Left ventricle myocardium superior (tissue), 1 donor: ENCODE measurements around the gene AVPI1. TPM values are rescaled to one million over a fixed set of nuclear protein-coding genes. Genes with fewer than 3 reads are reported as not detected.

Source experiments
- ATAC-seq: fragments of 200-7000 bp; cut with Tn5 transposase; one replicate; pipeline ENCODE4 v1.9.1; 2020; ENCODE audit warnings: mild to moderate bottlenecking, moderate library complexity
- DNase-seq: peaks from one replicate; pipeline ENCODE4 v3.0.0-alpha.2; 2020
- intact Hi-C: fragments of 100-400 bp; cut with micrococcal nuclease; formaldehyde crosslinking; loops from one replicate; pipeline ENCODE4 v1.11.0; 2022
- long read RNA-seq: library from polyadenylated mRNA; unstranded; transcript quantifications from one replicate; pipeline ENCODE4 v2.0.0, GENCODE V29; 2021
- total RNA-seq: library from RNA; stranded (reverse); fragmentation: NEBNext Ultra II Directional; extraction: Animal tissue kit (Norgen Biotek cat#: 25700); gene quantifications from one replicate; pipeline ENCODE4 v1.2.1, GENCODE V29; 2021
- donor health status: DM: no; HTN: yes; CAD: no; lungs with severe emphysema.

AVPI1 gene, protein sequence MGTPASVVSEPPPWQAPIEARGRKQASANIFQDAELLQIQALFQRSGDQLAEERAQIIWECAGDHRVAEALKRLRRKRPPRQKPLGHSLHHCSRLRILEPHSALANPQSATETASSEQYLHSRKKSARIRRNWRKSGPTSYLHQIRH
- 8.9 TPM for total RNA-seq
- long read RNA-seq, transcript AVPI1-201 (3 exons, 1,457 nt): major isoform, 14 of 20 reads
- long read RNA-seq, partial matches to known transcripts: 5 of 20 reads
- long read RNA-seq, other reads (novel, unspliced or antisense): 1 of 20 reads

DNA sequence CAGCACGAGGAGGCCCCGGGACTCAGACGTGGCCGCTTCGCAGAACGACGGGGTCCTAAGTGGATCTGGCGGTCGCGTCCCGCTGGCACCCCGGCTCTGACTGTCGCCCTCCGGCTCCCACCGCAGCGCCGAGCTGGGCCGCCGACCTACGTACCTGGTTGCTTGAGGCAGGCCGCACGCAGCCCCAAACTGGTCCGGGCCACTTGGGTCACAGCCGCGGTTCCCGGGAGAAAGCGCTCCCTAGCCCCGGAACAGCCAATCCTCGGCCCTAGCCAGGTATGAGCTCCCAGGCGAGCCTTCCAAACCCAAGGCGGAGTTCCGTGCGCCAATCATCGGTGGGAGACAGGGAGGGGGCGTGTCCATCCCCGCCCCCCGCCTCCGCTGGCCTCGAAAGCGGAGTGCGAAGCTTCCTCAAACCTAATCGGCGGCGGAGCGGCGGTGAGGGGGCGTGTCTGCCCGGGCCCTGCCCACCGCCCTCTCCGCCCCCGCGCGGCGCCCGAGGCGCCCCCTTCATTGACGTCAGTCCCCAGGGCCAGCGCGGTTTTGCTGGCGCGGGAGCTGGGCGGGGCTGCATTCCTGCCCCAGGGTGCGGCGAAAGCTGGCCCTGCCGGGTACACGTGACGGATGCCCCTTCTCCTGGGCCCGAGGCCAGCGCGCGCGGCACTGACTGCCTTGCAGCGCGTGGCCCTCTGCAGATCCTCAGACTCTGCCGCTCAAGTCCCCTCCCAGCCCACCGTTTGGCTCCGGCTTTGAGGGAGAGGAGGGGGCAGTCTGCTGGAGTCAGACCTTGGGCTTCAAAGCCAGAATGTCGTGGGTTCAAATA is at the start of gene AVPI1:
AVPI1 (minus strand) TSS at position 280 of the 823 bp plus-strand sequence. CDS start 7,336 bp downstream, outside the sequence.
- ATAC-seq (peak; percentile 95), DNase-seq (peak; percentile 99)
- intact Hi-C loops: no loop called here

DNA sequence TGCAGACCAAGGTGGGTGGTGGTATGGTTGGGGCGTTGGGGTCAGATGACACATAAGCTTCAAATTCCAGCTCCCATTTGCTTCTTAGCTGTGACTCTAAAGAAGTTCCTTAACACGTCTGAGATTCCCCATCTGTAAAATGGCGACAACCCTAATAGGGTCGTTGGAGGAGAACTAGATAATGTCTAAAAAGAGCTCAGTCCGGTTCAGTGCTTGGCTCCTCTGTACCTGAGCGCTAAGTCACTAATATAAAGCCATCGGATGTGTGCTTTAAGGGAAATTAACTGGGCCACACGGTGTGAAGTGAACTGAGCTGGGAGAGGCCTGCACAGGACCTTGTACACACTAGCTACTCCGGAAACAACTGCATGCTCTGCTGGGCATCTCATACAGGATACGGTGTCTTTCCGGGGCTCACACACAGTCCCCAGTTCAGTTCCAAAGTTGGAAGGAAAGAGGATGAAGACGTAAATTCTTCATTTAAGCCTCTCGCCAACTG is 49.4 kb upstream of the AVPI1 start:
- intact Hi-C loops: no loop called here
- DNase-seq: no peak
- ATAC-seq: peak; percentile 25

DNA sequence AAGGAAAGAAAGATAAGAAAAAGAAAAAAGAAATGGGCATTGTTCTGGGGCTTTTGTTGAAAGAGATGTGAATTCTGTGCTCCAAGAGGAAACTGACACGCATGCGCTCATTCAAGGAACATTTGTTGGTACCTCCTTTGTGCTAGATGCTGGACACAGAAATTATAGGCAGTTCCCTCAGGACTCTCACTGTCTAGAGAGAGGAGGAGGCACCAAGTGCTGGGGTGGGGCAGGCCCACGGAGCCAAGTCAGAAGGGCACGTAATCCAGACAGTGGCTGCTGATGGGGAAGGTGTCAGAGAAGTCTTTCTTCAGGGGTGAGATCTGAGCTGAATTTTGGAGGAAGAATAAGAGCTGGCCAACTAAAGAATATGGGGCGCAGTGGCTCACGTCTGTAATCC is 47.0 kb upstream of the AVPI1 start:
- intact Hi-C loops: no loop called here
- ATAC-seq (no peak), DNase-seq (no peak)

DNA sequence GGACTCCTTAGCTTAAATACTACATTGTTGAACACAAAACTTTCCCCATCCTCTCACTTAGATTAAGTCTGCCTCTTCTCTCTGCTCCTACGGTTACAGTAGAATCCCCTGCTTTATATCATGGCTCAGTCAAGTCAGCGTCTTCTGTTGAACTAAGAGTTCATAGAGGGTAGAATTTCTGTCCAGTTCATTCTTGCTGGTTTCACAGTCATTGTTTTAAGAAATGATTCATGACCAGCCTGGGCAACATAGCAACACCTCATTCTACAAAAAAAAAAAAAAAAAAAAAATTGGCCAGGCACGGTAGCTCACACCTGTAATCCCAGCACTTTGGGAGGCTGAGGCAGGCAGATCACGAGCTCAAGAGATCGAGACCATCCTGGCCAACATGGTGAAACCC is 46.2 kb upstream of the AVPI1 start:
- ATAC-seq (no peak), DNase-seq (no peak)
- intact Hi-C loops: no loop called here

DNA sequence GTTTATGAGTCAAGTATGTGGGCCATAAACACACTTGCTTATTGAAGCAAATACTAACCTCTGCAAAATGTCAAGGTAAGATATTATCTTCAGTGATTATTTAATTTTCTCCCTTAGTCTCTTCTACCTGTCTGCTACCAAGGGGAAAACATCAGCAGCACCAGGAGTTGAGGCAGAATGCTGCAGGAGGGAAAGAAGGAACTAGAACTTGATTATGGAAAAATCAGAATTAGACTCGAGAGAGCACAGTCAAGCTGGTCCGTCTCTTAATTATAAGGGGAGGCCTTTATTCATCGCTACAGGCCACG is 45.0 kb upstream of the AVPI1 start:
- ATAC-seq (no peak), DNase-seq (no peak)
- intact Hi-C loops: no loop called here

DNA sequence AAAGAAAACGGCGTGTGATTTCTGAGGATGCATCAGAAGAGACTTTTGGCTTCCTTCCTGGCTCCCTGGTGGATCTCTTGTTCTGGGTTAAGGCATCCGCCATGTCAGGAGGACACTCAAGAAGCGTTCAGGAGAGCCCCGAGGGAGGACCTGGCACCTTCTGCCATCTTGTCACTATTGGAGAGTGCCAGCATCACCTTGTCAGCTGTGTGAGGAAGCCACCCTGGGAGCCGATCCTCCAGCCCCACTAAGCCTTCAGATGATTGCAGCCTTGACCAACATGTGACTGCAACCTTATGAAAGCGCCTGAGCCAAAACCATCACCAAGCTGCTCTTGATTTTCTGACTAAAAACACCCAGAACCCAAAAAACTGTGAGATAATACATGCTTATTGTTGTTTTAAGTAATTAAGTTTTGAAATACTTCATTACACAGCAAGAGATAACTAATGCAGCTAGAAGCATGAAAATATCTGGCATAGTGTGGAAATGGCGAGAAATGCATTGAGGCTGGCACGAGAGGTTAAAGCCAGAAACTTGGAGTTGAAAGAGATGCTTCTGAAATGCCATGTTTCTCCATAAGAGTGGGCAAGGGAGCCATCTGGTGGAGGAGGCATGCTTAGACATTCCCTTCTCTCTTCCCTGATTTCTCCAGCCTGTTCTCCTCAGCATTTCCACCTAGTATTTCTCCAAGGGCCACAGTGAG is 44.5 kb upstream of the AVPI1 start:
- ATAC-seq: peak; percentile 75
- intact Hi-C loops: no loop called here
- DNase-seq: no peak

DNA sequence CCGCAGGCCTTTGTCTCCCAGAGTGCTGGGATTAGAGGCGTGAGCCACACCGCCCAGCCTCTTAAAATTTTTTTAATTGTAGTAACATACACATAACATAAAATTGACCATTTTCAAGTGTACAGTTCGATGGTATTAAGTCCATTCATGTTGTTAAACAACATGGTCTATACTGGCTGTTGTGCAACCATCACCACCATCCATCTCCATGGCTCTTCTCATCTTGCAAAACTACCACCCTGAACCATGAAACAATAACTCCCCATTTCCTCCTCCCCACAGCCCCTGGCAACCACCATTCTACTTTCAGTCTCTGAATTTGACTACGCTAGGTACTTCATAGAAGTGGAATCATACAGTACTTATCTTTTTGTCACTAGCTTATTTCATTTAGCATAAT is 42.0 kb upstream of the AVPI1 start:
- intact Hi-C loops: no loop called here
- no peak for ATAC-seq
- DNase-seq: no peak

DNA sequence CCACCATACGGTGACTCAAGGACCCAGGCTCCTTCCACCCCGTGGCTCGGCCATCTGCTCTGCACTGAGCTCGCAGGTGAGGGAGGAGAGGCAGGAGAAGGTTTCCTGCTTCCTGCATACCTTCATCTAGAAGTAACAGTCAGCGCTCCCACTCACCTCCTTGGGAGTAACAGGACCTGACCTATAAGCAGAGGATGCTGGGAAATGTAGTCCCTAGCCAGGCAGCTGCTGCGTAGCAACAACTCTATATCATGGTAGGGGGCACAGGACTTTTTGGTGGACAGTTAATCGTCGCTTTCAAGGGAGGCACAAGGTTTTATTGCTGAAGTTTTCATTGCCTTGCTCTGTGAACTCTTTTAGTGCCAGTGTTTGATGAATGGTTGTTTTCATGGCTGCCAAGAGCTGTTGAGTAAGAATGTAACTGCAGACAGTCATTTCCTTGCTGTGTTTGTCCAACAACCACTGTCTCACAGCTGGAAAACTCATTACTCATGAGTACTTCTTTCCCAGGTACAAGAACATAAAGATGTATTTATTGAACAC is 39.7 kb upstream of the AVPI1 start:
- intact Hi-C loops: no loop called here
- no peak for DNase-seq
- peak; percentile 49 for ATAC-seq

DNA sequence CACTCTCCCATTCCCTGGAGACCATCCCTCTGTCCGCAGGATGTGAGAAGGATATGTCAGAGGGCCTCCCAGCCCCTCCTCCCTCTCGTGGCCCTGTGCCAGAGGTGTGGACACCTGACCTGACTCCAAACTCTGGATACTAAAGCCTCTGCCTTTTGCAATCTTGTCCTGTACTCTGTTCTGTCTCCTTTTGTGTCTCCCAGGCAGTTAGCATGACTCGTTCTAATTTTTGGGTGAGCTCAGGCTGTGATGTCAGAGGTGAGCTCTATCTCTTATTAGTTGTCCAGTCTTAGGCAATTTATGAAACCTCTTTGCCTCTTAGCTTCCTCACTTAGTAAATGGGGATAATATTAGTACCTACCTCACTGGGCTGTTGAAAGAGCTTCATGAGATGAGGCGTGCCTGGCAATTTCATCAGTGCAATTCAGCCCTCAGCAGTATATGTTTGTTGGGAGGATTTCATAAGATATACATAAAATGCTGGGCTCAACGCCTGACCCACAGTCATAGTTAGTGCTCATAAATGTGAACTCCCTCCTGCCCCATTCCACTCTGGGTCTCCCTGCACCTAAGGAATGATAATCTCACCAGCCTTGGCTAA is 37.4 kb upstream of the AVPI1 start:
- ATAC-seq (no peak), DNase-seq (no peak)
- intact Hi-C loops: no loop called here

DNA sequence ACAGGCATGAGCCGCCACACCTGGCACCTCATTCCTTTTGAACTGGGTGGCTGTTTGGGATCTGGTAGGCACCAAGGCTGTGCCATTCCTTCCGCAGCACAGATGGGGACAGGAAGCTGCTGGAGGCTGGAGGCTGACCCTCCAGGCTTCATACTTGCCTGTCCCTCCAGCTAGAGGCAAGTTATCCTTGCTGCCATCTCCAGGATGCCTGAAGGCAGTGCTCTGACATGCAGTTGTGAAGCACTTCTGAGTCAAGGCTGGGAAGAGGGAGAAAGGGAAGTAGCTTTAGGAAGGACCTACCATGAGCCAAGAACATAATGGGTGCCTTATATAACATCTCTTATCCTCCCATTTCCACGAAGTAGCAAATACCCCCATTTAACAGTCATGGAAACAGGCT is 36.0 kb upstream of the AVPI1 start:
- no peak for DNase-seq
- no peak for ATAC-seq
- intact Hi-C loops: no loop called here

DNA sequence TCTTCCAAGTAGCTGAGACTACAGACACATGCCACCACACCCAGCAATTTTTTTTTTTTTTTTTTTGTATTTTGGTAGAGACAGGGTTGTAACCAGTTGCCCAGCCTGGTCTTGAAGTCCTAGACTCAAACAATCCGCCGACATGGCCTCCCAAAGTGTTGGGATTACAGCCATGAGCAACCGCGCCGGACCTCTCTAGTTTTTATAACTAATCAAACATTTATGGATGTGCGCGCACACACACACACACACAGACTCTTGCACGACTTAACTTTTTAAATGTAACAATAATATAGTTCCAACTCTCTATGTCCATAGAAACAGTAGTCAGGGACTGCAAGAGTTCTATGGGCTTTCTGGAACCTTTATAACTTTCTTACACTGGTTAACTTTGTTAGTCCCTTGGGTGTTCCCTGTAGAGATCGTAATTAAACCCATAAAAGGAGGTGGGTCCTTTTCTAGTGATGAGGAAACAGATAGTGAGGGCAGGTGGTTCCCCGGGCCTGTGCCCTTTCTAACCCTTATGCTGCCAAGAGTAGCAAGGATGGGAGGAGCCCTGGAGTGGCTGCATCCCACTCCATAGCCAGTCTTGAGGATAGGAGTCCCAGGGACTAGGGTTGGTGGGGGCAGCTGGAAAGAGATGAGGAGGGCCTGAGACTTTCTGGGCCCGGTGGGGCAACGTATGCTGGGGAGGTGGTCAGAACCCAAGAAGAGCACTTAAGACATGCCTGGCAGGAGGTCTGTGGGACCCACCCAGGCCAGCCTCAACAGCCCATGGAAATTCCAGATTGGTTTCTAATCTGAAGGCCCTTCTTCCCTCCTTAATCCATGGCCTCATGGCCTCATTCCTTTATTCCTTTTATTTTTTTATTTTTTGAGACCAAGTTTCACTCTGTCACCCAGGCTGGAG is 35.1 kb upstream of the AVPI1 start:
- DNase-seq (no peak), ATAC-seq (no peak)
- intact Hi-C loops: no loop called here

DNA sequence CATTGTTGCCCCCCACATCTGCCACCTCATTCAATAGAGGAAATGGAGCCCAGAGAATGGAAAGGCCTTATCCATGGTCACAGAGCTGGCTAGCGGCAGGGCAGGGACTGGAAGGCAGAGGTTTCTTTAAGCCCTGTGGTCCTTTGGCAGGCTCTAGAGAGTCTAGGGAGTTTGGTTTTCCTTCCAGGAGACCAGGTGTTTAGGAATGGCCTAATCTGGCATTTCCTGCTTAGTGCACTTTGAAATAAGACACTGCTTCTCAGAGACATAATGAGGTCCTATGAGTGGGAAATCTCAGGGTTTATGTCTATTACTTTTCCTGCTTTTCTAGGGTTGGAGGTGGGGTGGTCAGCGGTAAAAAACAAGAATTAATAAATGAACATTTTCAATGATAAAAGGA is 32.6 kb upstream of the AVPI1 start:
- ATAC-seq (no peak), DNase-seq (no peak)
- intact Hi-C loops: no loop called here

DNA sequence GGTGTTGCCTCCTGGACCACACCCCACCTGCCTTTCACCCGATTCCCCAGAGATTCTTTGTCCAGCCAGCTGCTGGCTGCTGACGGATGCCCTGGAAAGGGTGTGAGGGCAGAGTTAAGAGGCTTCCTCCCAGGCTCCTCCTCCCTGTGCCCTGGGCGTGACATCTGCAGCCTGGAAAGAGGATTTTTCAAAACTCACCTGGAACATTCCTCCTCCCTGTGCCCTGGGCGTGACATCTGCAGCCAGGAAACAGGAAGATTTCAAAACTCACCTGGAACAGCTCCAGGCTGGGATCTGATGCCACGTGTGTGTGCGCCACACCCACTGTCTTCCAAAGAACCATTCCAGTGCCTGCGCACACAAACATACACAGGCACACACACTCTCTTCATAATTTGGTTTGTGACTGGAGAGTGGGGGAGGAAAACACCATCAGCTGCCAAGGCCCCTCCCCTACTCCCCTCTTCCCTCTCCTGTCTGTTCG is 31.7 kb upstream of the AVPI1 start:
- ATAC-seq (no peak), DNase-seq (peak; percentile 37)
- intact Hi-C loops: no loop called here

DNA sequence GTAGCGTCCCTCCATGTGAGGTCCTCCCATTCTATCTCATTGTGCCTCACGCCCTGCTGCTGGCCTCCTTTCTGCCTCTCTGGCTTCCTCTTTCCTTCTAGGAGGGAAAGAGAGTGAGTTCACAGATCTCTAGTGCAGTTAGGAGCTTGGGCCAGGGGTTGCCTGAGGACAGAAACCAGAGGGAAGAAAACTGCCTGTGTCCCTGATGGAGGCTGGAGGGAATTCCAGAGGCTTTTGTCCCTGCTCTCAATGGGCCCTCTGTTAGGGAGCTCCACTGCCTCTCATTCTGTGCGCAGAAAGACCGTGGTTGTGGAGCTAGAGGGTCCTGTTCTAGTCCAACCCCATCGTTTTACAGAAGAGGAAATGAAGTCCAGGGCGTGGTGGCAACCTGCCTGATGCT is 31.1 kb upstream of the AVPI1 start:
- ATAC-seq (no peak), DNase-seq (no peak)
- intact Hi-C loops: no loop called here

DNA sequence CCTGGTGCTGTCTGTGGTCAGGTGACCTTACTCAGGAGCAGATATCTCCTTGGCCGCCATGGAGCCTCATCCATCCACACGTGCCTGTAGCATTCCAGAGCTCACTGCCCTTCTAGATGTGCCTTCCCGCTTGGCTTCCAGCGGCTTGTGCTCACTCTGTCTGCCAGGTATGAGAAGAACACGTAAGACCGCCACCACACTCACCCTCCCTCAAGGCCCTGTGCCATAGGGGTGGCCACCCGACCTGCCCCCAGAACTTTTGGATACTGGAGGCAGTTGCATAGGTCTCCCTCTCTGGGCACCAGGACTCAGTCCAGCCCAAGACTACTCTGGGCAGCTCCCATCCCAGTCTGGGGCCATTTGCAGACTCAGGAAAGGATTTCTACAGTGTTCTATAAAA is 30.6 kb upstream of the AVPI1 start:
- intact Hi-C loops: no loop called here
- DNase-seq: no peak
- no peak for ATAC-seq

DNA sequence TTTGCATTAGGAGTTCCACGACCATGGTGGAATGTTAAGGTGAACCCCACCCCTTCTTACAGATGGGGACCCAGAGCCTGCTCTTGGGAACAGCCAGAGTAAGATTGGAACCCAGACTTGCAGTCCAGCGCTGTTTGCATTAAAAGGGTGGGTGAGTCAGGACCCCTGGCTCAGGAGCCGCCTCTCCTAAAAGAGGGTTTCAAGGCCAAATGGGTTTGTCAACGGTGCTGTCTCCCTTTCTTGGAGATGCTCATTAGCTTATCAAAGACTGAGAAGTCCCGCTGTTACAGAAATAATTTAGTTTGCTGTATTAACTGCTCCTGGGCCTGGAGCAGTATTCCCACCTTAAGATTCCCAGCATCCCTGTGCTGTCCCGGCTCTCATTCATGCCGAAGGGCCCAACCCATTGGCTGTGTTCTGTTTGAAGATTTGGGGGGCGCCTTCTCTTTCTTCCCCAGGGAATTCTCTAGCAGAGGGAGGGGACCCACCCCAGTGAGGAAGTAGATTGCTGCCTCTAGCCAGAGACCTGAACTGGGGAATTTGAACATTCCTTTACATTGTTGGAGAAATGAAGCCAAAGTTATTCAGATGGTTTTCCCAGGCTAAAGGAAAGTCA is 28.3 kb upstream of the AVPI1 start:
- no peak for ATAC-seq
- intact Hi-C loops: no loop called here
- no peak for DNase-seq

DNA sequence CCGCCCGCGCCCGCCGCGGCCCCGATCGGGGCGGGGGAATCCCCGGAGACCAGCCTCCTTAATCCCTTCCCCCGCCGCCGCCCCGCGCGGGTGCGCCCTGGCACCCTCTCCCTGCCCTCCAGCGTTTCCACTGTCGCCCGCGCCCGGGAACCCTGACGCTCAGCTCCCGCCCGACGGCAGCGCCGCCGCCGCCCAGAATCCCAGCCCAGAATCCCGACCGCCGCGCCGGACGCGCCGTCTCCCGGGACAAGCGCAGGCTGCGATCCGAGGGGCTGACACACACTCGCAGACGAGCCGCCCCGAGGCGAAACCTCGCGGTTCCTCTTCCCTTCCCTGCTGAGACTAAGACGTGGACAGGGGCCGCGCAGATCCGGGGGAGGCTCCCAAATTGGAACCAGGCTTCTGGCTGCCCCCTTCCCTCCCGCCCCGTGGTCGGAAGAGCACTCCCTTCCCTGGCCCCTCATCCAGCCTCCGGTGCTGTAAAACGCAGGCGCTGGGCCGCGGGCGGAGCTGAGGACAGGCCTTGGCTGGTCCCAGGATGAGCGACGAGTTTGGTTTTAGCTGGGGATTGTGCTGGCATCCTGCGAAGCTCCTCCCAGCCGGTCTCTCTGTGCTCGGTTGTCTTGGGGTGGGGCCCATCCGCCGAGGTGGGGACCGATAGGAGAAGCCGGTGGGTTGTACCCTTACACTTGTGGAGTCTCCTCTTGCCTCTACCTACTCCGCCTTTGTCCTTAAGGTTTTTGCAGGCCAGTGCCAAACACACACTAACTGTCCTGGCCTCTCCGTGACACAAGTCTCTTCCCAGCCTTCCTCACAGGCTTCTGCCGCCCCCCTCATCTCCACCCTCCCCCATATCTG is 27.6 kb upstream of the AVPI1 start:
- peak; percentile 85 for DNase-seq
- ATAC-seq: peak; percentile 77
- intact Hi-C loops: no loop called here
